Measurements from ENCODE around the gene MSANTD1. TPM values are rescaled to one million over a fixed set of nuclear protein-coding genes. Genes with fewer than 3 reads are reported as not detected.

The MSANTD1 gene
- 2.6 TPM for total RNA-seq (ENCODE audit: unreplicated experiment)
- long read RNA-seq, result 0 reads

DNA sequence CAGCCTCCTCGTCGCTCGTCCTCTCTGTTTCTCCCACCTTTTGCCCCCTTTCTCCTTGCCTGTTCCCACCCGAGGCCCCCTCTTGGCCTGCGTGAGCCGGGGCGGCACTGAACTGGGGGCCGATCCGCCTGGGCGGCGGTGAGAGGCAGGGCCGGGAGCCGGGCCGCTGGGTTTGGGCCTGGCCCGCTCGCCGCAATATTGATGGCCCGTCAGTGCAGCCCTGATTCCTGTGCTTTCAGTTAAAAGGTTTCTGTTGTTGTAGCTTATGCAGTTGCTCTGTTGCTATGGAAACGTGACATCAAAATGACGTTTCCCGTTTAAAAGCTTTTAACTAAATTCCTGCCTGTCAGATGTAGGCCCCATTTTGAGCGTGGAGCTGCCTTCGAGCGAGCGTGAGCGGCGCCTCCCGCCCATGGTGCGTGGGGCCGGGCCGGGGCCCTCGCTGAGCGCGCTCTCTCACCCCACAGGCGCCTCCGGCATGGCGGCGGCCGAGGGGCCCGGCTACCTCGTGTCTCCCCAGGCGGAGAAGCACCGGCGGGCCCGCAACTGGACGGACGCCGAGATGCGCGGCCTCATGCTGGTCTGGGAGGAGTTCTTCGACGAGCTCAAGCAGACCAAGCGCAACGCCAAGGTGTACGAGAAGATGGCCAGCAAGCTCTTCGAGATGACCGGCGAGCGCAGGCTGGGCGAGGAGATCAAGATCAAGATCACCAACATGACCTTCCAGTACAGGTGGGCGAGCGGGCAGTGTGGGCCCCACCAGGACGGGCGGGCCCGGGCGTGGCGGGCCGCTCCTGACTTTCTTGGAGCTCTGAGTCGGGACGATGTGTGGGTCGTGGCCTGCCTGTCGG, at the start of gene MSANTD1:
MSANTD1 (plus strand) TSS at position 349 of the 851 bp plus-strand sequence; CDS start at position 413, 64 bp downstream.
- H3K4me3 Mint-ChIP-seq (ENCODE audit: unreplicated experiment), result no peak within 1 kb of the TSS
- peak; percentile 15 for DNase-seq
- H3K9me3 Mint-ChIP-seq (ENCODE audit: unreplicated experiment), result peaks cover 8% of the 10 kb centered on the region
- H3K27me3 Mint-ChIP-seq (ENCODE audit: unreplicated experiment), result peaks cover 11% of the 10 kb centered on the region
- no peaks in the 10 kb centered on the region for H3K36me3 Mint-ChIP-seq (ENCODE audit: unreplicated experiment)
- H3K27ac Mint-ChIP-seq (ENCODE audit: unreplicated experiment), result no peak within 1 kb of the TSS
- H3K4me1 Mint-ChIP-seq (ENCODE audit: low read depth, unreplicated experiment), result peaks cover 3% of the 10 kb centered on the region
- TF ChIP-seq, protein P1, sequence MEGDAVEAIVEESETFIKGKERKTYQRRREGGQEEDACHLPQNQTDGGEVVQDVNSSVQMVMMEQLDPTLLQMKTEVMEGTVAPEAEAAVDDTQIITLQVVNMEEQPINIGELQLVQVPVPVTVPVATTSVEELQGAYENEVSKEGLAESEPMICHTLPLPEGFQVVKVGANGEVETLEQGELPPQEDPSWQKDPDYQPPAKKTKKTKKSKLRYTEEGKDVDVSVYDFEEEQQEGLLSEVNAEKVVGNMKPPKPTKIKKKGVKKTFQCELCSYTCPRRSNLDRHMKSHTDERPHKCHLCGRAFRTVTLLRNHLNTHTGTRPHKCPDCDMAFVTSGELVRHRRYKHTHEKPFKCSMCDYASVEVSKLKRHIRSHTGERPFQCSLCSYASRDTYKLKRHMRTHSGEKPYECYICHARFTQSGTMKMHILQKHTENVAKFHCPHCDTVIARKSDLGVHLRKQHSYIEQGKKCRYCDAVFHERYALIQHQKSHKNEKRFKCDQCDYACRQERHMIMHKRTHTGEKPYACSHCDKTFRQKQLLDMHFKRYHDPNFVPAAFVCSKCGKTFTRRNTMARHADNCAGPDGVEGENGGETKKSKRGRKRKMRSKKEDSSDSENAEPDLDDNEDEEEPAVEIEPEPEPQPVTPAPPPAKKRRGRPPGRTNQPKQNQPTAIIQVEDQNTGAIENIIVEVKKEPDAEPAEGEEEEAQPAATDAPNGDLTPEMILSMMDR (IDR thresholded peaks at IDR 0.05; ENCODE audit: partially characterized antibody, unreplicated experiment), result no peak

DNA sequence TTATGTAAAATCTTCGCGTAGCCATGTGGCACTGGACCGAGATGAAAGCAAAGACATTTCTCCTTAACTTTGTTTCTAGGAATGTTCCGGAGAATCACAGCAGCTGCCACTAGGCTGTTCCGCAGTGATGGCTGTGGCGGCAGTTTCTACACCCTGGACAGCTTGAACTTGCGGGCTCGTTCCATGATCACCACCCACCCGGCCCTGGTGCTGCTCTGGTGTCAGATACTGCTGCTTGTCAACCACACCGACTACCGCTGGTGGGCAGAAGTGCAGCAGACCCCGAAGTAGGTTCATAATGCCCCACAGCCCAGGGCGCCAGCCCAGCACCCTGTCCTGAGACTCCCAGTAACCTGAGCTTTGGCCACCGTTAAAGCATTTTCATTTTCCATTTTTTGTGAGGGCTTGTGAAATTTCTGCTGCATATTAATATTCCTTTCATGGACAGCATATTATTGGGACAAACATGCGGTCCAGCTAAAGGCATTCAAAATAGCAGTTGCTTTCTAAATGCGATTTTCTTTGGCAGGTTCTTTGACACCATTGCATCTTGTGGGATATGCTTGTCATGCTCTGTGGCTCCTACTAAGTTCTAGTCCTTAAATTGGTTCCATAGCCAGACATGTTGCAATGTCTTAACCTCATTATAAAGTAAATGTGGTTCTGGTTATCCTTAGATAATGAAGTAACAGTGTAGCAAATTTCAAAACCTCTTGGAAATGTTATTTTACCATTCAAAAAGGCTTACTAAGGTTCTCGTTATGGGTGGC, 49.1 kb upstream of the MSANTD1 start:
- Mint-ChIP-seq H3K4me3 (ENCODE audit: unreplicated experiment) (no peak overlapping the region), H3K27ac (ENCODE audit: unreplicated experiment) (no peak overlapping the region), H3K36me3 (ENCODE audit: unreplicated experiment) (no peaks in the 10 kb centered on the region), H3K4me1 (ENCODE audit: low read depth, unreplicated experiment) (peaks cover 10% of the 10 kb centered on the region), H3K27me3 (ENCODE audit: unreplicated experiment) (peaks cover 3% of the 10 kb centered on the region), H3K9me3 (ENCODE audit: unreplicated experiment) (no peaks in the 10 kb centered on the region)
- DNase-seq, result no peak
- TF ChIP-seq, protein P1 (IDR thresholded peaks at IDR 0.05; ENCODE audit: partially characterized antibody, unreplicated experiment), result no peak

DNA sequence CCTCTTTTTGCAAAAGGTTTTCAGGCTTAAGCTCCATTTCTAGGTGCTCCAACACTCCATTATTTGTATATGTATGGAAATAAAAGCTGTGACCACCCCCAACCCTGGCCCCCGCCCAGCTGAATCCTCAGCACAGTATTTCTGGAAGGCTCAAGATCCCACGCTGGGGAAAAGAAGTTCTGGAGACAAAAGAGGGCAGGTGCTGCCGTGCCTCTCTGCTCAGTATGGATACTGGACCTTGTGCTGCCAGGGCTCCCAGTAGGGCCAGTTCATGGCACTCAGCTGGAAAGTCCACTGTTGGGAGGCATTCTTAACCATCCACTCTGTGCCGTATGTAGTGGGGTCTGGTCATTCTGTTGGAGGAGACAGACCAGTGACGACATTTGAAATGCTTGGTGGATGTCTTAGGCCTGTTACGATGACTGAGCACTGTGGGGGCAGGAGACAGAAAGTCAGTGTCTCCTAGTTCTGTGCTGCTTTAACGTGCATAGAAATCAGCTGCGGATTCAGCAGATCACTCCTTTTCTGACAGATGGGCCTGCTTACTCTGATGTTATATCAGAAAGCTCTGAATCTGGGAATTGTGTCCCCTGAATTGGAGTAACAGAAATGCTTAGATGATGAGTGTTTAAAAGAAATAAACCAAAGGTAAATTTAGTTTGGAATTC, 48.4 kb upstream of the MSANTD1 start:
- H3K27me3 Mint-ChIP-seq (ENCODE audit: unreplicated experiment), result peaks cover 3% of the 10 kb centered on the region
- peaks cover 10% of the 10 kb centered on the region for H3K4me1 Mint-ChIP-seq (ENCODE audit: low read depth, unreplicated experiment)
- no peaks in the 10 kb centered on the region for H3K36me3 Mint-ChIP-seq (ENCODE audit: unreplicated experiment)
- H3K4me3 Mint-ChIP-seq (ENCODE audit: unreplicated experiment), result no peak overlapping the region
- TF ChIP-seq, protein P1 (IDR thresholded peaks at IDR 0.05; ENCODE audit: partially characterized antibody, unreplicated experiment), result no peak
- DNase-seq, result no peak
- no peaks in the 10 kb centered on the region for H3K9me3 Mint-ChIP-seq (ENCODE audit: unreplicated experiment)
- H3K27ac Mint-ChIP-seq (ENCODE audit: unreplicated experiment), result no peak overlapping the region

DNA sequence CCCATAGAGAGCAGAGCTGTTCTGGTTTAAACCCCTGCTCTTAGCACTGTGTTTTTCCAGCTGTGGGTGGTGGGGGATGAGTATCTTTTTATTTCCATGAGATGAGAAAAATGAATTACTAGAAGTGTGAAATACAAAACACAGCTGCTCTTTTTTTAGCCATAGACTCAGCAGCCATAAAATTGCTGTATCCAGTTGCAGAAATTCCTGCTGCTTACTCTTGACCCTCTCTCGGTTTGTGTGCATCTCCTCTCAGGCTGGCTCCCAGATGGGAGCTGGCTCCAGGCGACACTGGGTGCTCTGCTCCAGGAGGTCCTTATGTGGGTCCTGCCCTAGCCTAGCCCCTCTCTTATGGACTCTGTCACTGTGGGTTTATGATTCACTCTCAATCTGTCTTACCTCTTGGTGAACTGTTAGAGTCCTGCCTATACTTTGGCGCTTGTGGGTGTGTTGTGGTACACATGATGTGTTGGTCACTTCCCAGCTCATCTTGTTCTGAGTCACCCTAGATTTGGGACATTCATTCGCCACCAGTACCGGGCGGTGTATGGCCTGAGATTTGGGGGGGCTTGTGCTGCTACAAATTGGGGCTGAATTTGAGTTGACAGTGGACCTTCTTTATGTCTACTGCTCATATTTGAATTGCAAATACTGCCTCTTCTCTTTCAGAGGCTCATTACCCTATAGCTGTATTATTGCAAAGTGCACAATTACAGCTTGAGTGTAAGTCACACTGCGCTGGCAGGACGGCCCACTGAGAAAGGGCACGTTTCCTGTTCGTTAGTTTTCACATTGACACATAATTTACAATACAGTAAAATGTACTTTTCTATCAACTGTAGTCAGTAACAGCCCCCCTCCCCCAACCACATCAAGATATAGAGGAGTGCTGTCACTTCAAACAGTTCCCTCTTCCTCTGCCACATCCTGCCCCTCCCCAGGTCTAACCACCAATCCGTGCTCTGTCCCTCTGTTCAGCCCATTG, 46.9 kb upstream of the MSANTD1 start:
- no peak for DNase-seq
- TF ChIP-seq, protein P1 (IDR thresholded peaks at IDR 0.05; ENCODE audit: partially characterized antibody, unreplicated experiment), result no peak
- Mint-ChIP-seq H3K27ac (ENCODE audit: unreplicated experiment) (peak overlapping the region; percentile 49), H3K4me3 (ENCODE audit: unreplicated experiment) (no peak overlapping the region), H3K4me1 (ENCODE audit: low read depth, unreplicated experiment) (peaks cover 10% of the 10 kb centered on the region), H3K9me3 (ENCODE audit: unreplicated experiment) (no peaks in the 10 kb centered on the region), H3K27me3 (ENCODE audit: unreplicated experiment) (peaks cover 3% of the 10 kb centered on the region), H3K36me3 (ENCODE audit: unreplicated experiment) (no peaks in the 10 kb centered on the region)
